HG02852 (cell line): ENCODE results near the gene PACSIN3.

Experiments
- ATAC-seq: cut with Tn5 transposase; IDR thresholded peaks from one replicate; pipeline ENCODE4 v1.9.1; 2021; ENCODE audit warnings: mild to moderate bottlenecking, moderate library complexity; ENCODE audit not compliant: unreplicated experiment

The PACSIN3 gene

DNA sequence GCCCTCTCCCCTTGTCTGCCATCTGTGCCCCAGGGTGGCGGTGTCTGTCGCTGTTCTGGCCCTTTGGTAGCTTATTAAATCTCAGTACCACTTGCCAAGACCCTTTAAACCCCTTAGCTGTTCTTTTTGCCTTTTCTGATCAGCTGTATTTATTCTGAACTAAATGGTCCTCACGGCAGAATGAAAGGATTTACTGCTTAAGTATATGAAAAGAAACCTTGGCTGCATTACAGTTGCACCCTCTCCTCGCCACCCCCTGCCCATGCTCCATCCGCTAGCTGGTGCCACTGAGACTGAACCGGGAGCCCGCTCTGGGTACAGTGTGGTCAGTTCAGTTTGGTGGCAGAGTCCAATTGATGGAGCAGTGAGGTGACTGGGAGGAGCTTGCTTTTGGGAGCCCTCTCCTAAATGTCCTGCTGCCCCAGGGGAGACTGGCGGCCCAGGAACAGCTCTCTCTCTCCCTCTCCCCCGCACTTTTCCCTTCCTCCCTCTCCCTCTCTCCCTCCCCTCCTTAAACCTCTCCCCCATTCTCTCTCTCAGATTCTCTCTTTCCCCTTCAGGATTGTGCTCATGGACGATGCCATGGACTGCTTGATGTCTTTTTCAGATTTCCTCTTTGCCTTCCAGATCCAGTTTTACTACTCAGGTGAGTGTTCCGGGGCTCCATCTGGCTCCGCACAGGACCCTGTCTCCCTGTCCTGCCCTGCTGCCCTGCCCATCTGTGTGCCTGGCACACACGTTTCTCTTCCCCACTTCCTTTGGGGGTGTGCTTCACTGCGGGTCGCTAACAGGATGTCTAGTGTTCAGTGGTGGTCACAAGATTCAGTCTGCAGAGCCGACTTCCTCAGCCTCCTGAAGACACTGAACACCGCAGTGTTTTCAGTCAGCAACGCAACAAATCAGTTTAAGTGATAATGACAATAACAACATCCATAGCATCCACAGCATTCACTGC lies 31.3 kb downstream of the PACSIN3 start:
- no peak for ATAC-seq

DNA sequence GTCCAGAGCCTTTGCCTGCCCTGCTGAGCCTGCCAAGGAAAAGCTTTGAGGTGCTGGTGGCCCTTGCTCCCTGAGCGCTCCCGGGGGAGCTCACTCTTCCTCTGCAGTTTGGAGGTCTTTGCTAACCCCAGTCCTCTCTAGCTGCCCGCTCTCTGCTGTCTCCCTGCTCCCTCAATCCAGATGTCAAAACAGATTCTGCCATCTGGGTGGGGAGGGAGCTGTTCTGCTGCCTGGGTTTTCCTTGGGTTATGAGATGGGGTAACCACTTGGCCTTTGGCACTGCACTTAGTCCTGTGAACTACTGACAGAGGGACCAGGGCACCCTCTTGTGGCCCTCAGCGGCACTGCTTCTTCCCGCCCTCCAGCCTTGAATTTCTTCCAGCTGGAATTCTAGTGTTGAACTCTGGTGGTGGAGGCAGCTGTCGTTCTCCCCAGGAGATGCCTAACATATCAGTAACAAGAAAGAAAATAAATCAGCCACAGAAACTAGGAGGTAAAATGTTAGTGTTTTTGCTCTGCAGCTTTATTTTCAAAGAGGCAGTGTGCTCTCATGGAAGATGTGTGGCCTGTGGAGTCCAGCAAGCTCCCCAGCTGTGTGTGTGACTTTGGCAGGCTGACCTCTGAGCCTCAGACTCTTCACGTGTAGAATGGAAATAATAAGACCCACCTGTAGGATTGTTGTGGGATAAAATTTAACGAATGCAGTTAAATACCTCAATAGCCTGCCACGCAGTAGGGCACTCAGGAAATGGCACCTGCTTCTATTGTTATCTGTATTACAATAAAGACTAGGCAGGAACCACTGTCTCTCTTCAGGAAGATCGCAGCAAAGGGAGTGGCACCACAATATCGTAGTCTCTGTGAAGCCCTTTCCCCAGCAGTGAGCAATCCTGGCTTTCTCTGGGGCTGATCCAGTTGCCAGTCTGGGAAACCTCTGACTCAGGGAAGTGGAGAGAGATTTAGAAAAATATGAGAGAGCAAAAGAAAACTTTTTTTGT lies 33.0 kb downstream of the PACSIN3 start:
- peak; percentile 61 for ATAC-seq

GRCh38 chr11:47152126-47152952 lies 33.9 kb downstream of the PACSIN3 start:
- no peak for ATAC-seq

DNA sequence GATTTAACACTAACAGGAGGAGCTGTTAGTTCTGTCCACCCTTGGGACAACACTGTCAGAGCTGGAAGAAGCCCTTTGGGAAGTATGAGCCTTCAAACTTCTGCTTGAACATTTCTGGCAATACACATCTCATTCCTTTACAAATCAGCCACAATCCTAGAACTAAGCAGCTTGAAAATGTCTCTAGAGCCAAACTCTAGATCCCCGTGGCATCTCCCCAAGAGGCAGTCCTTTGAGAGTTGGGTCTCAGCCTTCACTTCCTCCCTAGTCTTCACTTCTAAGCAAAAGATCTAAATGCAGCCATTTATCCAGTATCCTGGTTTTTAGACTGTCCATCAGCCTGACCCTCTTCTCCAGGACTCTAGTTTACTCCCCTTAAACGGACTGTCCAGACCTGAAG lies 36.5 kb downstream of the PACSIN3 start:
- no peak for ATAC-seq

DNA sequence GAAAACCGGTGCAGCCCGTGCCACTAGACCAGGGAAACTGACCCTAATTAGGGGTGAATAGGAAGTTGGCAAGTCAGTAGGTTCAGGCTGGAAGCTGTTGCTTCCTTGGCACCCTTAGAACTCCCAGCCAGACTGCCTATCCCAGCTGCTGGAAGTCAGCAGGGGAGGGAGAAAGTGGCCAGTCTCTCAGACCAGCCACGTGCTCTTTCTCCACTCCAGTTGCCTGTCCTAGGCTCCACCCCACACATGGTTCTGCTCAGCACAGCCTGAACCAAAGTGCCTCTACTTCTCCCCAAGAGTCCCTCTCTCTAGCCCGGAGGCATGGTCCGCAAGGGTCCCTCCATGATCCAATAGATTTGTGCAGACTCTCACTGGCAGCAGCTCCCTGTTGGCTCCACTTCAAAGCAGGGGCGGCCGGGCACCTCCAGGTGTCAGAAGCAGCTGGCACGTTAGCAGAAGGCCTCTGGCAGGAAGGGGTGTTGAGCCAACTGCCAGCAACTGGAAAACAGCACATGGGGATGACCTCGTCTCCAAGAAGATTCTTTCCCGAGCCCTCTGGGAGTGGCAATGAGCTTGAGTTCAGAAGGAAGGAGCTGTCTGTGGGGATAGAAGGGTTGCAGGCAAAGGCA lies 37.2 kb downstream of the PACSIN3 start:
- no peak for ATAC-seq

- no peak for ATAC-seq
Measured at GRCh38 chr11:47148270-47148669, 38.0 kb downstream of the PACSIN3 start.

- no peak for ATAC-seq
Measured at GRCh38 chr11:47147681-47148080, 38.6 kb downstream of the PACSIN3 start.

DNA sequence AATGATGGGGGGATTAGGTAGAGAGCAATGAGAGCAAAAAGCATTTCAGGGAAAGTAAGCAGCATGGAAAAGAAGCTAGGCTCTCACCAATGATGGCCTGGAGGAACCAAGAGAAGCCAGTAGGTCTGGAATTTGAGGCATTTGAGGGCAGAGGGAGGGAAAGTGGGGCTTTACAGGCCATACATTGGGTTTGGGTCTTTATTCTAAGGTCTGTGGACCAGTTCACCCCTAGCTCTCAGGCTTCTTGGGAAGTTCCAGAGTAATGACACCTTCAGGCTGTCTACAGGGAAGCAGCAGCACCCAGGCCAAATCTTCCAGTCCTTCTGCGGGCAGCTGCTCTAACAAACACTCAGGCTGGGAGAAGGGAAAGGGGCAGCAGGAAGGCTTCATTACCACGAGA lies 39.0 kb downstream of the PACSIN3 start:
- ATAC-seq = no peak

DNA sequence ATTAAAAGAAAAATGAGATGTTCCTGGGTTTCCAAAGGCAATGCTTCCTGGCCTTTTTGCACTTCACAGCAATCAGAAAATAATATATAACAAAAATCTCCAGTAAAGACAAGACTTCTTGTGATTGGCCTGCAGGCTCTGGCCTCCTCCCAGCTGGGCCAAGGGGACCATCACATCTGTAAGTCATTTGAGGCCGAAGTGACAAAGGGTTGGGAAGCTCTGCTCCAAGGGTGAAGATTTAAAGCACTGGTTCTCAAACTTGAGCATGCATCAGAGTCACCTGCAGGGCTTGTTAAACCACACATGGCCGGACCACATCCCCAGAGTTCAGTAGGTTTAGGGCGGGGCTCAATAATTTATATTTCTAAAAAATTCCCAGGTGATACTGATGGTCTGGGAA lies 41.7 kb downstream of the PACSIN3 start:
- no peak for ATAC-seq

- ATAC-seq = no peak
Measured at GRCh38 chr11:47143322-47143721, 42.9 kb downstream of the PACSIN3 start.

DNA sequence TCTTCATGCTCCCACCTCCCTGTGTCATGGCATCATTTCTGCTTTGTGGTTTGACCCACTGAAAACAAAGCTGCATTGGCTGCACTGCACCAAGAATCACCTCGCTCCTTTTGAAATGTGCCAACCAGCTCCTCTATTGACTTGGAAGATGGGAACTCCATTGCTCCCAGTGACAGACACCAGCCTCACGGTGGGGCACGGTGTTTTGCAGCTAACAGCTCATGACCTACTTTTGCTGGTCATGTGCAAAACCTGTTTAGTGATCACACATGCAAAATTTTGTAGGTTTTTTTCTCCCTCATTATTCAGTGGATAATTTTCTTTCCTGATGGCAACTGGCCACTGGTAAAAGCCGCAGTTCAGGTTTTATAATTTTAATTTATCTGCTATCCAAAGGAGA lies 46.4 kb downstream of the PACSIN3 start:
- ATAC-seq = no peak

DNA sequence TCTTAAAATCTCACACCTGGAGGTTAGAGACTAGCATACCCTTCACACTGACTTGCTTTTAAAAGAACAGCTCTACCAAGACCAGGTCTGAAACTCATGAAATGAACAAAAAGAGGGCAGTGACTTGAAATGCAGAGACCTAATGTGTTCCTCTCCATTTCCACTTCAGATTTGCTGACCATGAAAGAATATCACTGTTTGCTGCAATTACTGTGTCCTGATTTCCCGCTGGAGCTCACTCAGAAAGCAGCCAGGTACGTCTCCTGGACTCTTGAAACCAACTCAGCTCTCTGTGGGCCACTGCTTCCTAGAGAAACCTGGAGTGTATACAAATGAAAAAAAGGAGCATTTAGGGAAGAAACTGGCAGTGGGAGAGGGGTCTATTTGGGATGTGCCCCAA lies 48.8 kb downstream of the PACSIN3 start:
- ATAC-seq = no peak

- ATAC-seq = no peak
Measured at GRCh38 chr11:47136921-47137320, 49.3 kb downstream of the PACSIN3 start.

DNA sequence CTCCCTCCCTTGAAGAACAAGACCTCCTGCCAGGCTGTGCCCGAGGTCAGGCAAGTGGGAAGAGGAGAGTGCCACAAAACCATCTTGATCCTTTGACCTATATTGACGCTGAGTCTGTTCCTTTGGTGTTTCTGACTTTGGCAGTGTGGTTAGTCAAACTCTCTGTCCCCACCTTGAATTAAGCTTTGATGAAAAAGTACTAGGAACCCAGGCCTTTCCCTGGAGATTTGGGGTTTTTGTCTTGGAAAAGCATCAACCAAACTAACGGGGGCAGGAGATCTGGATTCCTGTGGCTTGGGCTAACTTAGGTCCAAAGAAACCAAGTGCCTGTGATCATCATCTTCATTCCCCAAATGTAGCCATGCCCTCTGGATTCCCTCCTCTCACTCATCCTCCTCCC lies 49.9 kb downstream of the PACSIN3 start:
- ATAC-seq = no peak

DNA sequence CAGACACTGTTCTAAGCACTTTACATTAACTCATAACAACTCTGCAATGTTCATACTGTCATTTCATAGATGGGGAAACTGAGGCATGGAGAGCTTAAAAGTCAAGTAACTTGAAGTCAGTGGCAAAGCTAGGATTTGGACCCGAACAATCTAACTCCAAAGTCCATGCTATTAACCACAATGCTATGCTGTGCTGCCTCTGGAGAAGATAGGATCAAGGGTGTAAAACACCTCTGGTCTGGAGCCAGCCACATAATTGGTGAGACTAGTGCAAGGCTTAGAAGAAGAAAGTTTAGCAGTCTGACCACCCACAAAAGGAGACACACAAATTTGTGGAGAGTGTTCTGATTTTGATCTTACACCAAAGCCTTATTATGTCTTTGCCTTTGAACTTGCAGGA lies 53.3 kb downstream of the PACSIN3 start:
- ATAC-seq = no peak

DNA sequence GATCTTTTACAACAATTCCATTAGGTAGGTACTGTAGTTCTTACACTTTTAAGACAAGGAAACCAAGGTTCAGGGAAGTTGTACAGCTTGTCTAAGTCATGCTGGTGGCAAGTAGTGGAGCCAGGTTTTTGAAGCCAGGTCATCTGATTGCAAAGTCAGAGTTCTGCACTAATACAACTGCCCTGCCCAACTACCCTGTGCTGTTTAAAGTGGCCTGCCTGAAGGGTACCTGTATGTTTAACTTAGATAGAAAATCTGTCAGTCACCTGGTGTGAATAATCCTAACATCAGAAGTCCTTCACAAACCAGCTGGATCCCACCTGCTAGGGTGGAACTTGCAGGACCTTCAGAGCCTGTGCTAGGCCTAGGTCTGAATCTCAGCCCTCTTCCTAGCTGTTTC lies 53.7 kb downstream of the PACSIN3 start:
- no peak for ATAC-seq

DNA sequence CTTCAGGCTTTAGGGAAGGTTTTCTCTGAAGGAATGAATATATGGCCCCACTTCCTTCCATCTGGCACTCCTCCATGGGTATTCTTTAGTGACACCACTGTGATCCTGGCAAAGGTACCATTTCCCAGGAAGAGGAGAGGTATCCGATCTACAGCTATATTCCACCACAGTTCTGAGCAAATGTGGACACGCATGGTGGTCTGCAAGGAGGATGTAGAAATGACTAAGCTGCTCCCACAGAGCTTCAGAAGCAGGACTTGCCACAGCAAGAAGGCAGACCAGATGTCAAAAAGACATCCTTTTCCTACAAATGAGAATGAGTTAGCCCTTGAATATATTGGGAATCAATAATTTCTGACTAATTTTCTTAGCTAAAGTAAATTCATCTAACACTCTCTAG lies 55.1 kb downstream of the PACSIN3 start:
- ATAC-seq = no peak

DNA sequence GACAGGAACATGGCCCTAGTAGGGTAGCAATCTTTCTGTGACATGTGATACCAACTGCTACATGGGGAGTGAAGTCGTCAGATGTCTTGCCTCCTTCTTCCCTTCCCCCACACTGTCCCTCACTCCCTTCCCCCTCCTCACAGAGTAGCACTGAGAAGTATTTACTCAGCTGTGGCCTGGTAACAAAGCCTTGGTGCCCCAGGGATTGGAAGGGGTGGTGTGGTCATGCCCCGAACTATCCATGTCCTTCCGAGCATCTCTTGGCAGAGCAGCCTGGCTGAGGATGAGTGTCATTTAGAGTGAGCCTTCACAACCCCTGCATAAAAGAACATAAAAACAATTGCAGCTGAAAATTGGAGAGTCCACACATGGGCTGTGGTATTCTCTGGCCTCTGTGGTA lies 55.7 kb downstream of the PACSIN3 start:
- no peak for ATAC-seq
